Activated CD4-positive, alpha-beta T cell treated with anti-CD3 and anti-CD28 coated beads for 4 hours (primary cell): ENCODE results near the gene BCAN.
A peak's percentile ranks its signal among the peaks of the same experiment; 100 is the strongest.

ENCODE experiments used
- DNase-seq, 2 donors: peaks; one replicate each; pipeline ENCODE4 v3.0.0-alpha.2; 2020

The BCAN gene

GRCh38 chr1:156681196-156681960 is 39.5 kb downstream of the BCAN start:
- DNase-seq = no peak

GRCh38 chr1:156682166-156682890 is 40.4 kb downstream of the BCAN start:
- DNase-seq = no peak

- peak in 1 of 2 donors; percentile 26 for DNase-seq
These were observed 42.4 kb downstream of the BCAN start for GRCh38 chr1:156684227-156684782.

- peak; percentile 73 to 75 for DNase-seq
These were observed 47.4 kb downstream of the BCAN start for GRCh38 chr1:156689035-156689952.

- no peak for DNase-seq
These were observed 48.2 kb downstream of the BCAN start for GRCh38 chr1:156689953-156690674.

DNA sequence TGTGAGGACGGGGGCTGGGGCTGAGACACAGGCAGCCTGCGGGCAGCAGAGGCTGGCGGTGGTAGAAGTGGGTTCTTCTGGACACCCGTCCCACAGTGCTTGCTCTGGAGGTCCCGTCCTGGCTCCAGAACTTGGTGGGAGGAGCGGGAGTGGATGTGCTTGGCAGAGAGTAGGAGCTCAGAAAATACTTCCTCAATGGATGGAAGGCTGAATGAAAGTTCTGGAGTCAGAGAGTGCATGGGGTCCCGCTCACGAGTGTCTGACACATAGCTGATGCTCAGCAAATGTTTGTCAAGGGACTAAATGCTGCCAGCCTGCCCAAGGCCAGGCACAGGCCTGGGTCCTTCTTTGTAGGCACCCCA is 48.7 kb downstream of the BCAN start:
- DNase-seq = no peak

DNA sequence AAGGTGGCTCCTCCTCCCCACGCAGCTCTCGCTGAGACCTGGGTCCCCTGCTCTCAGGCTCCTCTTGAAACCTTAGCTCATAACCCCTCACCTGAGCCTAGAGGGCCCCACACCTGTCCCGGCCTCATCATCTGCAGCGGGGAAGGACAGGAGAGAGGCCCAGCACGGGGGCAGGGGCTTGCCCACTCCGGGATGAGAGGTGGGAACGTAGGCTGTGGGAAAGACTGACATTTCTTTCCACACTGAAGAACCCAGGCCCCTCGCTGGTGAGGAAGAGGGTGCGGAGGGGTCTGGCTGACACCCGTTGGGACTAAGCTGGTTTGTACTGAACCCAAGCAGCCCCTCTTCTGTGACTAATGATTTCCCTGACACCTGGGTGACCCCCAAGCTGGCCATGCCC is 49.3 kb downstream of the BCAN start:
- DNase-seq = no peak

GRCh38 chr1:156691665-156692440 is 49.9 kb downstream of the BCAN start:
- no peak for DNase-seq

DNA sequence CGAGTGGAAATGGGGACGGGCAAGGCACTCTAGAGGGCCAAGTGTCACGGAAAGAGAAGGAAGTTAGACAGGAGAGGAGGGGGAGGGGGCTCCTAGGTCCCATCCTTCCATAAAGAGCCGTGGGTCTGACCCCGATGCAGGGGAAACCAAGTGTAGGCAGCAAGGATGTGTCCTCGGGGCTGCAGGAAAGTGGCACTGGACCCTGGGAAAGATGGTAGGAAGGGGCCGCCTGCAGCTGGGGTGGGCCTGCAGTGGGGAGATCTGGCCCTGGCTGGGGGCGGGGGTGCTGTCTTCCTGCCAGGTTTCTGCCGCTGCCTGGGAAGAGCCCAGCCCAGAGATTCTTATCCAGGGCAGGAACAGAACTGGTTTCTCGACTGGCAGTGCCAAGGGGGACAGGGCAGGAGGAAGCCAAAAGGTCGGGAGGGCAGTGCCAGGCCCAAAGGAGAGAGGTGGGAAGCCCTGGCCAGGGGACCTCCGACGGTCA is 50.6 kb downstream of the BCAN start:
- DNase-seq = no peak

DNA sequence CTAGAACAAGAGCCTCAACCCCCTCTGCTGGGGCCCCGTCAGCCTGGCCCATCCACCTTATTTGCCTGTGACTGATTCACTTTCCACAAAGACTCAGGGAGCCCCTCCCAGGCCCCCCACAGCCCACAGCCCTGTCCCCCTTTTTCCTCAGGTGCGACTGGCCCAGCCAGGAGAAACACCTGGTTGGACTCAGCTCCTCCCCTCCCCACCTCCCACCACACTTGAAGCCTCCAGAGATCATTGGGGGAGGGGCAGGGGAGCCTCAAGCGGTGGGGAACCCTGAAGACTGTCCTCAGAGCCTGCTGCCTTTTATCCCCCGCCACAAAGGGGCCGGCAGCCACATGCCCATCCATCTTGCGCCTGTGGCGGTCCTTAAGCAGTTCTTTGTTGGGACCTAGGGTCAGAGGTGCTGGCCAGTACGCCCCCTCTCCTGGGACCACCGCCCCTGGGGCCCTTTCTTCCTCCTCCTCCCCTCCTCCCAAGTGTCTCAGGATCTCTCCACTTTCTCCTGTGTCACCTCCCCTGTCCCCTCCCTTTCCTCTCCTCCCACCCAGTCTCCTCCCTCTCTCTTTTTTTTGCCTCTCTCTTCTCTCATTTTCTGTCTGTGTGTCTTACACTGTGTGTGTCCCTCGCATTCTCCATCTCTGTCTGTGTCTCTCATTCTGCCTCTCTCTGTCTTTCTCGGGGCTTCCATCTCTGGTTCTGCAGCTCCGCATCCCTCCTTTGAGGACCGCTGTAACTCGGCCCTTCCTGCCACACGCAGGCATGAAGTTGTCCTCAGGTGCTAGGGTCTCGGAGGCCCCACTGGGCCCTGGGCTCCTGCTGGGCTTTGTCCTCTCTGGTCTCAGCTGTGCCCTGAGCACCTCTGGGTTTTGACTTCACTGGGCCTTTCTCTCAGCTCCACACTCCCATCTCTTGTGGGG is 51.3 kb downstream of the BCAN start:
- no peak for DNase-seq

- DNase-seq = no peak
These were observed 52.2 kb downstream of the BCAN start for GRCh38 chr1:156693848-156694689.

DNA sequence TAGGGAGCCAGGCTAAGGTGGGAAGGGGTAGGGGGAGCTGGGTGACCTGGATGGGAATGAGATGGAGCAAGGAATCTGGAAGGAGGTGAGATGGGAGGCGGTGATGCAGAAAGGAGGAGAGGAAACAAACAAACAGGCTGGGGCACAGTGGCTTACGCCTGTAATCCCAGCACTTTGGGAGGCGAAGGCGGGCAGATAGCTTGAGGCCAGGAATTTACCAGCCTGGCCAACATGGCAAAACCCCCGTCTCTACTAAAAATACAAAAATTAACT is 52.7 kb downstream of the BCAN start:
- DNase-seq = no peak

GRCh38 chr1:156696755-156697154 is 54.8 kb downstream of the BCAN start:
- no peak for DNase-seq

DNA sequence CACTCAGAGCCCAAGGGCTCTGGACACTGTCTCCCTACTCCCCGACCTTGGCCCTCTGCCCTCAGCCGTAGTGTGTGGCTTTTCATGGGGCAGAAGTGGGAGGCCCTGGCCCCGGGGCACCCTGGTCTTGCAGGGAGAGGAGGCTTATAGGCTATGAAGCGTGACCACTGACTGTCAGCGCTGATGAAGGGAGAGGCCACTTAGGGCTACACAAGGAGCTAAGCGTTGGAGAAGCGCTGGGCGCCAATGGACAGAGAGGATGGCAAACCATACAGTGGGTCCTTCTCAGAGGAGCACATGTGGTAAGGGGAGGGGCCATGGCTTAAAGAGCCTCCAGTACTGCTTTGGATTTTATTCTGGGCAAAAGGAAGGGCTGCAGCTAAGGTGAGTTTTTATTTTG is 55.6 kb downstream of the BCAN start:
- DNase-seq = no peak

DNA sequence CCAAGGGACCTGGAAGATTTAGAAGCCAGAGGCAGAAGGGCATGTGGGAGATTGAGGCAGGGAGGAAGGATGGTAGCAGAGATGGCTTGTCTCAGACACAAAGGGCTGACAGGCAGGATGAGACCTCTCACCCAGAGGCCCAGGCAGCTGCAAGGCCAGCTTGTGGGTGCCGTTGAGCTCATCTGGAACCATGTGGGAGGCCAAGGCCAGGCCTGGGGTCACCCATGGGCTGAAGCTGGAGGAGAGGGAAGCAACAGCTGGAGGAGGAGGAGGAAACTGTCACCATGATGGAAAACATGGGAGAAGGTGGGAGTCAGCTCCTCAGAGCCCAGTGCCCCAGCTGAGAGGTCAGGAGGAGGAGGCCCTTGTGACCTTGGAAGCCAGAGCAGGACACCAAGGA is 57.1 kb downstream of the BCAN start:
- no peak for DNase-seq

- no peak for DNase-seq
These were observed 59.0 kb downstream of the BCAN start for GRCh38 chr1:156700736-156701531.

DNA sequence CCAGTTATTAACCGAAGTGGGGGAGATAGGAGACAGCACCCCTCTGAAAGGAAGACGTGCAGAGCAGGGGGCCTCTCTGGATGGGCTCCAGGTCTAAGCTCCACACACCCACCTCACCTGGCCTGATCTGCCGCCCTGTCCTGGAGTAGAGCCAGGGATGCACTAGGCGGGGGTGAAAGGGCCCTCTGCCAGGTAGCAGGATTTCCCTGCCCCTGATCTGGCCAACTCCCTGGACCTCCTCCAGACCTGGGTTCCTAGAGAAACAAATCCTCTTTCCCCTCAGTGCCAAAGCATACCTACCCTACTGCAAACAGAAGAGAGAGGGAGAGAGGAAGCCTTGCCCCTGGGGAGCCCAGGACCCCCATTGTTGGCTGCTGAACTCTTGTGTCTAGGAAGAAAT is 61.4 kb downstream of the BCAN start:
- DNase-seq = no peak

DNA sequence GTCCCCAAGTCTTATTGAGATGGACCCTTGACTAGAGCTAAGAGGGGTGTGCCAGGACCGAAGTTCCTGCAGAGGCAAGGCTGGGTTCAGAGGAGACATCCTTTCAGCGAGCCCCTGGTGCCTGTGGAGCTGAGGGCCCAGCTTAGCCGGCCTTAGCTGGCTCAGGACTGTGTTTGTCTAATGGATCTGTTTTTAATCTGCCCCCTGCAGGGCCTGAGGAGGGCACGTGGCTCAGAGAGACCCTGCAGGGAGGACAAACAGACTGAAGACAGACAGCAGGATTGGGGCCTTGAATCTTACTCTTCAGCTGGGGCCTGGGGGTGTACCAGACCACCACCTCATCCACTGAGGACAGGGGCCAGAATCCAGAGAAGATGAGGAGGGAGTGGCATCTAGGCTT is 61.8 kb downstream of the BCAN start:
- DNase-seq = no peak
